ENCODE results near the gene FOXN3.

DNA sequence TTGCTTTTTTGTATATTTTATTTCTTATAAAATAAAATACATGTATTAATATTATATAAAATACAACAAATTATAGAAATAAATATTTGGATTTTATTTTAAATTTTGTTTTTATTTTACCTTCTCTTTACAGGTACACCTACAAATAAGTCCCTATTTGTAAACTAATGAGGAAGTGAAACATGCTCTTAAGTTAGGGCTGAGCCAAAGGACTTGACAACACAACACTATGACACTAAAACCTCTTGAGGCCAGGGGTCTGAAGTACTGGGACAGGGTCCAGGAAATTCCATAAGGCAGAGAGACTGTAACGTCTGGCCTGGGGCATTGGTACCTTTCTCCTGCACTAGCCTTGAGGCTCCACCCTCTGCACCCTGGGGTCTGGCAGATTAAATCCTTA, 293.2 kb downstream of the FOXN3 start:
- TF ChIP-seq, protein P1, sequence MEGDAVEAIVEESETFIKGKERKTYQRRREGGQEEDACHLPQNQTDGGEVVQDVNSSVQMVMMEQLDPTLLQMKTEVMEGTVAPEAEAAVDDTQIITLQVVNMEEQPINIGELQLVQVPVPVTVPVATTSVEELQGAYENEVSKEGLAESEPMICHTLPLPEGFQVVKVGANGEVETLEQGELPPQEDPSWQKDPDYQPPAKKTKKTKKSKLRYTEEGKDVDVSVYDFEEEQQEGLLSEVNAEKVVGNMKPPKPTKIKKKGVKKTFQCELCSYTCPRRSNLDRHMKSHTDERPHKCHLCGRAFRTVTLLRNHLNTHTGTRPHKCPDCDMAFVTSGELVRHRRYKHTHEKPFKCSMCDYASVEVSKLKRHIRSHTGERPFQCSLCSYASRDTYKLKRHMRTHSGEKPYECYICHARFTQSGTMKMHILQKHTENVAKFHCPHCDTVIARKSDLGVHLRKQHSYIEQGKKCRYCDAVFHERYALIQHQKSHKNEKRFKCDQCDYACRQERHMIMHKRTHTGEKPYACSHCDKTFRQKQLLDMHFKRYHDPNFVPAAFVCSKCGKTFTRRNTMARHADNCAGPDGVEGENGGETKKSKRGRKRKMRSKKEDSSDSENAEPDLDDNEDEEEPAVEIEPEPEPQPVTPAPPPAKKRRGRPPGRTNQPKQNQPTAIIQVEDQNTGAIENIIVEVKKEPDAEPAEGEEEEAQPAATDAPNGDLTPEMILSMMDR (IDR thresholded peaks at IDR 0.05): no peak
- TF ChIP-seq POLR2A (IDR thresholded peaks at IDR 0.05): no peak
